Measurements from ENCODE around the gene FRMD3. TPM values are rescaled to one million over a fixed set of nuclear protein-coding genes. Genes with fewer than 3 reads are reported as not detected.
A peak's percentile ranks its signal among the peaks of the same experiment; 100 is the strongest.

FRMD3 gene
- total RNA-seq, 1 experiment from 2014 or later: 3.9 TPM

DNA sequence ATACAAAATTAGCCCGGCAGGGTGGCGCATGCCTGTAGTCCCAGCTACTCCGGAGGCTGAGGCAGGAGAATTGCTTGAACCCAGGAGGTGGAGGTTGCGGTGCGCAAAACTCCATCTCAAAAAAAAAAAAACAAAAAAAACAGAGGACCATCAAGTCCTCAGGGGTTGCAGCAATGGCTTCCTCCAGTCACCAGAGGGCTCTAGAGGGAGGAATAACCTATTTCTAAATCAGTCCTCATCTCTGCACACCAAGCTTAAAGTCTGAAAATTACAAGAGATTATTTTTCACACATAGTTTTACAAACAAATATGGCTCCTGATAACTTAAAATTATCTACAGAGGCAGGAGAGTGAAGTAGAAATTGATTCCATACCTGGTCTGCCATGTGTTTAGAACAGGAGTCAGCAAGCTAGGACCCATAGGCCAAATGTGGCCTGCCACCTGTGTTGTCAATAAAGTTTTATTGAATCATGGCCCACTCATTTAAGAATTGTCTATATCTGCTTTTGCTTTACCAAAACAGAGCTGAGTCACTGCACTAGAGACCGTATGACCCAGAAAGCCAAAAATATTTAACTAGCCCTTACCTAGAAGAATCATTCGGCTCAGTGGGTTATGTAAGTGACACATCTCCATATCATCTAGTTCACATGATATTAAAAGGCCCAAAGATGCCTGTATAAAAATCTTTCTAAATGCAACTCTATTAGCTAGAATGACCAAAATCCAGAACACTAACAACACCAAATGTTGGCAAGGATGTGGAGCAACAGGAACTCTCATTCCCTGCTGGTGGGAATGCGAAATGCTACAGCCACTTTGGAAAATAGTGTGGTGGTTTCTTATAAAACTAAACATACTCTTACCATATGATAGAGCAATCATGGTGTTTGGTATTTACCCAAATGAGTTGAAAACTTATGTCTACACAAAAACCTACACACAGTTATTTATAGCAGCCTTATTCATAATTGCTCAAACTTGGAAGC is 207.7 kb downstream of the FRMD3 start:
- Histone ChIP-seq H3K4me2 (ENCODE audit: low read length) (no peak overlapping the region), H3K9ac (ENCODE audit: low read length) (no peak overlapping the region), H3K4me1 (ENCODE audit: insufficient read depth, low read length) (no peaks in the 10 kb centered on the region), H2AFZ (ENCODE audit: low read length) (no peak overlapping the region), H3K36me3 (ENCODE audit: low read depth, low read length) (no peaks in the 10 kb centered on the region), H3K27ac (ENCODE audit: low read length) (no peak overlapping the region), H3K79me2 (ENCODE audit: low read length) (no peaks in the 10 kb centered on the region), H3F3A (ENCODE audit: low read length, unreplicated experiment) (no peaks in the 10 kb centered on the region), H3K9me3 (ENCODE audit: low read length) (no peaks in the 10 kb centered on the region), H3K9me2 (replicated peaks; ENCODE audit: low read length) (no peaks in the 10 kb centered on the region), H4K20me1 (ENCODE audit: low read length) (no peaks in the 10 kb centered on the region), H3K27me3 (ENCODE audit: low read length) (no peaks in the 10 kb centered on the region), H3K4me3 (ENCODE audit: low read length) (no peak overlapping the region)
- TF ChIP-seq, protein P1, sequence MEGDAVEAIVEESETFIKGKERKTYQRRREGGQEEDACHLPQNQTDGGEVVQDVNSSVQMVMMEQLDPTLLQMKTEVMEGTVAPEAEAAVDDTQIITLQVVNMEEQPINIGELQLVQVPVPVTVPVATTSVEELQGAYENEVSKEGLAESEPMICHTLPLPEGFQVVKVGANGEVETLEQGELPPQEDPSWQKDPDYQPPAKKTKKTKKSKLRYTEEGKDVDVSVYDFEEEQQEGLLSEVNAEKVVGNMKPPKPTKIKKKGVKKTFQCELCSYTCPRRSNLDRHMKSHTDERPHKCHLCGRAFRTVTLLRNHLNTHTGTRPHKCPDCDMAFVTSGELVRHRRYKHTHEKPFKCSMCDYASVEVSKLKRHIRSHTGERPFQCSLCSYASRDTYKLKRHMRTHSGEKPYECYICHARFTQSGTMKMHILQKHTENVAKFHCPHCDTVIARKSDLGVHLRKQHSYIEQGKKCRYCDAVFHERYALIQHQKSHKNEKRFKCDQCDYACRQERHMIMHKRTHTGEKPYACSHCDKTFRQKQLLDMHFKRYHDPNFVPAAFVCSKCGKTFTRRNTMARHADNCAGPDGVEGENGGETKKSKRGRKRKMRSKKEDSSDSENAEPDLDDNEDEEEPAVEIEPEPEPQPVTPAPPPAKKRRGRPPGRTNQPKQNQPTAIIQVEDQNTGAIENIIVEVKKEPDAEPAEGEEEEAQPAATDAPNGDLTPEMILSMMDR (conservative IDR thresholded peaks at IDR 0.05; ENCODE audit: low read depth, low read length): 0 out of 2 replicates have a peak, but pooled peaks have one; percentile 15
- TF ChIP-seq EZH2 (IDR thresholded peaks at IDR 0.05; ENCODE audit: low read length, unreplicated experiment): no peak
- ATAC-seq (no peak), DNase-seq (peak; percentile 26)
- ChIA-PET CTCF (no interaction called here), POLR2A (ENCODE audit: unreplicated experiment) (no interaction called here)
- BruUV-seq (replicated peaks): no TSS peak
- intact Hi-C loops (cut with micrococcal nuclease): loop anchor here (1.0 to 10.0 kb wide), 3 partner anchors 113 to 144 kb away; no protein-coding TSS in a partner anchor

- no peak for TF ChIP-seq EZH2 (IDR thresholded peaks at IDR 0.05; ENCODE audit: low read length, unreplicated experiment)
- Histone ChIP-seq H3F3A (ENCODE audit: low read length, unreplicated experiment) (no peaks in the 10 kb centered on the region), H3K9me3 (ENCODE audit: low read length) (no peaks in the 10 kb centered on the region), H3K4me2 (ENCODE audit: low read length) (no peak overlapping the region), H3K4me3 (ENCODE audit: low read length) (no peak overlapping the region), H3K36me3 (ENCODE audit: low read depth, low read length) (no peaks in the 10 kb centered on the region), H3K9ac (ENCODE audit: low read length) (no peak overlapping the region), H2AFZ (ENCODE audit: low read length) (no peak overlapping the region), H3K27ac (ENCODE audit: low read length) (no peak overlapping the region), H3K9me2 (replicated peaks; ENCODE audit: low read length) (no peaks in the 10 kb centered on the region), H3K79me2 (ENCODE audit: low read length) (no peaks in the 10 kb centered on the region), H3K4me1 (ENCODE audit: insufficient read depth, low read length) (no peaks in the 10 kb centered on the region), H3K27me3 (ENCODE audit: low read length) (no peaks in the 10 kb centered on the region), H4K20me1 (ENCODE audit: low read length) (no peaks in the 10 kb centered on the region)
- POLR2A ChIA-PET (ENCODE audit: unreplicated experiment): no interaction called here
- DNase-seq (no peak), ATAC-seq (no peak)
- intact Hi-C loops (cut with micrococcal nuclease): no loop called here
- no TSS peak for BruUV-seq (replicated peaks)
- CTCF ChIA-PET: no interaction called here
Measured at GRCh38 chr9:83327750-83328622, 210.2 kb downstream of the FRMD3 start.

- DNase-seq: no peak
- no peak overlapping the region for H3K9ac ChIP-seq (ENCODE audit: low read length)
- no peaks in the 10 kb centered on the region for H3K36me3 ChIP-seq (ENCODE audit: low read depth, low read length)
- no peak overlapping the region for H3K4me2 ChIP-seq (ENCODE audit: low read length)
- H3K4me1 ChIP-seq (ENCODE audit: insufficient read depth, low read length): no peaks in the 10 kb centered on the region
- ATAC-seq: no peak
- no TSS peak for BruUV-seq (replicated peaks)
- H4K20me1 ChIP-seq (ENCODE audit: low read length): no peaks in the 10 kb centered on the region
- TF ChIP-seq, protein P1 (conservative IDR thresholded peaks at IDR 0.05; ENCODE audit: low read depth, low read length): no peak
- TF ChIP-seq EZH2 (IDR thresholded peaks at IDR 0.05; ENCODE audit: low read length, unreplicated experiment) (no peak), EZH2phosphoT487 (IDR thresholded peaks at IDR 0.05; ENCODE audit: borderline replicate concordance, low read length) (no peak)
- ChIA-PET CTCF (no interaction called here), POLR2A (ENCODE audit: unreplicated experiment) (no interaction called here)
- no peaks in the 10 kb centered on the region for H3K27me3 ChIP-seq (ENCODE audit: low read length)
- H2AFZ ChIP-seq (ENCODE audit: low read length): no peak overlapping the region
- no peak overlapping the region for H3K27ac ChIP-seq (ENCODE audit: low read length)
- H3F3A ChIP-seq (ENCODE audit: low read length, unreplicated experiment): no peaks in the 10 kb centered on the region
- intact Hi-C loops (cut with micrococcal nuclease): no loop called here
- no peaks in the 10 kb centered on the region for H3K79me2 ChIP-seq (ENCODE audit: low read length)
- no peak overlapping the region for H3K4me3 ChIP-seq (ENCODE audit: low read length)
- no peaks in the 10 kb centered on the region for H3K9me2 ChIP-seq (replicated peaks; ENCODE audit: low read length)
- H3K9me3 ChIP-seq (ENCODE audit: low read length): no peaks in the 10 kb centered on the region
Measured at GRCh38 chr9:83327323-83327722, 210.9 kb downstream of the FRMD3 start.
